ENCODE data around the gene ATF6.

GRCh38 chr1:161944381-161944780, 178.3 kb downstream of the ATF6 start:
- TF ChIP-seq MAX (IDR thresholded peaks at IDR 0.05) (no peak), RCOR1 (IDR thresholded peaks at IDR 0.05; ENCODE audit: low read depth, low read length) (no peak), TP53 (CRISPR knock-in tag; IDR thresholded peaks at IDR 0.05) (no peak), CTCF (IDR thresholded peaks at IDR 0.05) (no peak), RAD21 (conservative IDR thresholded peaks at IDR 0.05 in 1 of 2, IDR thresholded peaks at IDR 0.05 in 1 of 2) (no peak), MYC (IDR thresholded peaks at IDR 0.05; ENCODE audit: borderline replicate concordance, low read length) (no peak), MAZ (IDR thresholded peaks at IDR 0.05; ENCODE audit: borderline replicate concordance, low read depth, low read length) (no peak), JUN (IDR thresholded peaks at IDR 0.05) (no peak), POLR2A (IDR thresholded peaks at IDR 0.05; ENCODE audit: low read length) (no peak), SMC3 (IDR thresholded peaks at IDR 0.05) (no peak), NR3C1 (IDR thresholded peaks at IDR 0.05) (no peak)
